GM23338 (cell line): ENCODE data around the gene SNX8.

Source experiments
- CREB1 ChIP-seq: fragments of 250-450 bp; sonication (Bioruptor Pico); IDR thresholded peaks from 2 replicates; pipeline ENCODE4 v1.5.0; 2020; ENCODE audit warnings: low read depth, mild to moderate bottlenecking, moderate library complexity
- CTCF ChIP-seq, 2 experiments: fragments of 200-600 bp in 1 of 2; sonication (generic) in 1 of 2; conservative IDR thresholded peaks; 2 replicates each; pipeline versions ENCODE4 v1.5.1 to v1.6.1; 2016 to 2017; ENCODE audit warnings: antibody characterized with exemption in 2 of 2, low read depth in 2 of 2, mild to moderate bottlenecking in 2 of 2, moderate library complexity in 1 of 2
- EZH2 ChIP-seq: fragments of 200-600 bp; sonication (generic); IDR thresholded peaks from one replicate; pipeline ENCODE4 v1.8.0; 2017; ENCODE audit warnings: antibody characterized with exemption, mild to moderate bottlenecking, low read depth; ENCODE audit not compliant: unreplicated experiment
- EZH2phosphoT487 ChIP-seq: fragments of 200-600 bp; sonication (generic); IDR thresholded peaks from one replicate; pipeline ENCODE4 v1.8.1; 2018; ENCODE audit warnings: antibody characterized with exemption; ENCODE audit not compliant: unreplicated experiment
- JUNB ChIP-seq: IDR thresholded peaks from one replicate; pipeline ENCODE4 v1.6.1; 2016; ENCODE audit warnings: antibody characterized with exemption; ENCODE audit not compliant: unreplicated experiment
- POLR2AphosphoS5 ChIP-seq: IDR thresholded peaks from 2 replicates; pipeline ENCODE4 v1.6.1; 2016; ENCODE audit warnings: antibody characterized with exemption, low read depth

DNA sequence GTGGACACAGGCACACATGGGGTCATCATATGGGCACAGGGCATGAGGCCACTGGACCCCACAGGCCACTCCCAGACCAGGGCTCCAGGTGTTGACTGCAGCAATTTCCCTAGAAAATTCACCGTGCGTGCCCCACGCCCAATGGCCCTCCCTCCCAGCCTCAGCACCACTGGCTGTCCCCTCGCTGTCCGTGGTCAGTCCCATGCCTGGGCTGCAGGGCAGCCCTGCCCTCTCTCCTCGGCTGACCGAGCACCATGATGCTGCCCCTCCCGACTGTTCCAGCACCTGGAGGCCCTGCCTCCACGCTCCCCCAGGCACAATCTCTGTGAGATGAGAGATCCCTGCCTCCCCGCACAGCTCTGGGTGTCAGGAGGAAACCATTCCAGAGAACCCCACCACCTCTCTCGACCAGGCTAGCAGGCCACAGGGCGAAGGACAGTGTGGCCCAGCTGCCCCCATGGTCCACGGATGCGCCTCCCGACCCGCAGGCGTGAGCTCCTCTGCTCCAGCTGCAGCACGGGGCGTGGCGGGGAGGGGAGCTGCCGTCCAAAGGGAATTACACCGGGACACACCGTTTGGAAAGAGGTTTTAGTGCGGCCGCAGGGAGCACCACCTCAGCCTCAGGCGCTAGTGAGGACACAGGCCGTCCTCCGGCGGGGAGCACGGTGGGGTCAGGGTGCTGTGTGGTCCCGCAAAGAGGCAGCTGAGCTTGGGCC lies 59.7 kb downstream of the SNX8 start:
- TF ChIP-seq CTCF (conservative IDR thresholded peaks at IDR 0.05; ENCODE audit: low read depth in 2 of 2): no peak
- no peak for TF ChIP-seq EZH2phosphoT487
- no peak for TF ChIP-seq JUNB
- TF ChIP-seq POLR2AphosphoS5: no peak
- no peak for TF ChIP-seq EZH2
- no peak for TF ChIP-seq CREB1 (CRISPR knock-in tag)
